NCI-H510A treated with DMSO at 0.1 percent for 48 hours (cell line): ENCODE measurements around the gene ILKAP.
"Not testable (repeated sequence)": the region's sequence is repeated elsewhere in the genome, so short reads cannot be mapped to it uniquely, and the experiment has no call there.

ENCODE experiments used
- DNase-seq: peaks from one replicate; lab custom pipeline; 2025; lab: John Stamatoyannopoulos, UW

The ILKAP gene

DNA sequence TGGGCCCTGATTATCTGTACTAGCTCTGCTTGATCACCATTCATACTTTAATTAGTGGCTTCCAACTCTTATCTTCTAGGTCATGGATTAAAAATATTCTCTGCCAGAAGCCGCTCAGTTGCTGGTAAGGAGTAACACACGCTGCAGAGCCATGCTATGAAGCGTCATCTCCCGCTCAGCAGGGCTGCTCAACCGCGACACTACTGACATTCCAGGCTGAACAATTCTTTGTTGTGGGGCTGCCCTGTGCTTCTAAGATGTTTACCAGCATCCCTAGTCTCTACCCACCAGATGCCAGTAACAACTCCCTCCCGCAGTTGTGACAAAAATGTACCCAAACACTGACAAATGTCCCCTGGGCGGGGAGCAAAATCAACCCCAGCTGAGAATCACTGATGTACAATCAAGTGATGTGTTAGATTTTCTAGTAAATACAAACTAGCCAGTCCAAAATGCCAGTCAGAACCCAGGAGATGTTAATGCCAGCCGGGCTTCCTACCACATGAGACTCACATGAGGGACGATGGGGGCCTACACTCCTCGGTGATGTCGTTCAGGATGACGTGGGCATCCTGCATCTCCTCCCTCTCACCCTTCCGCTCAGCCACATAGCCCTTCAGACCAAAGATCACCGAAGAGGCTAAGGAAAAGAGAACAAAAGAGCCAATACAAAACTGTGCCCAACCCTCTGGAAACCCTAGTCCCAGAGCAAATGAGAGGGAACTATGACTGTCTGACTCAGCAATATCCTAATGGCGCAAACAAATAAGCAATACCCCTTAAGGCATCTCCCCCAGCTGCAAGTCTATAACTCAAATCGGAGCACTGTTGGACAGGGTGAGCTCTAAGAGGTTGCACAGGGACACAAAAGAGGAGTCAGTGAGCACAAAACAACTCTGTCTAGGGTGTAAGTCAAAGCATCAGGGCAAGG is 15.6 kb downstream of the ILKAP start:
- no peak for DNase-seq

DNA sequence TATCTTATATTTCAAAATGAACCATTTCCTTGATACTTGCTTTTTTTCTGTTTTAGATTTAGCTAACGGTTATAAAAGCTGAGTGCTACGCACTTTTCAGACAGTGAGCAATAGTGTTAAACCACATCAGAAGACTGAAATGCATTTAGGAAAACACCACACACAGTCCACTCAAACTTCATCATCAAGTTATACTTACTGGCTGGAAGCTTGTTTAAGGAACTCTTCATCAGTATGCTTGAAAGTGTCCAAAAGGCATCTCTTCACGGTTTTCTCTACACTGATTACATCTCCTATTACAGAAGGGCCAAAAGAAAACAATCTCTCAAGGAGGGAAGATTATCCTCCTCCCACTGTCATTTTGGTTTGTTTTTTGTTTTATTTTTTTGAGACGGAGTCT is 19.7 kb downstream of the ILKAP start:
- DNase-seq = no peak

DNA sequence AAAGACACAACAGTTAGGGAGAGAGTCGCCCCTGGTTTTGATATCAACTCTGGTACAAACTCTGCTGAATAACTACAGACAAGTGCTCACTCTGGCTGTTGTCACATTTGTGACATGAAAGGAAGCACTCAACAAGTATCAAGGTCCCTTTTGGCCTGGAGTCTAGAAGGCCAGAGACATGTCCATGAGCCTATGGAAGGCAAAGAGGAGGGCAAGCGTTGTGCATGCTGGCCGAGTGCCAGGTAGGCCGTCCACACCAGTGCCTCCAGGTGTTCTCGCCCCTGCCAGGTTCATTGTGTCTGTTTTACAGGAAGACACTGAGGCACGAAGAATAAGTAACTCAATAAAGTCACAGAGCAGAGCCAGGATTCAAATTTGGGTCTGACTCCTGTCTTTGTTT is 21.1 kb downstream of the ILKAP start:
- peak; percentile 29 for DNase-seq

DNA sequence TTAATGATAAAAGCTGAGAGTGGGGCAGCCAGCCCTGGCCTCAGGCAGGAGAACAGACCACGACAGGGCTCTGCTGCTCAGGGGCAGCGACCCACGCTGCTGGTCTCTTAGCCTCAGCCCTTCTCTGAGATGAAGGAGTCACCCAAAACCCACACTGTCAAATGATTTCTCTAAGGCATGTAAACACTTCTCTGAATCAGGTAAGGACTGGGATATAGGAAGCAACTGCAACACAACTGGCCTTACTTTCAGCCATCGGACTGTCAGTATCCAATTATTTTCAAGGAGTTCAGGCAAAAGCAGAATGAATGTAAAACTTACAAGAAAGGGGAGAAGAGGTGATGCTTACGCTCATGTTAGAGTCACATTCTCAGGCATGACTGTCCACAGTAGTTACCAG is 22.9 kb downstream of the ILKAP start:
- DNase-seq = no peak

DNA sequence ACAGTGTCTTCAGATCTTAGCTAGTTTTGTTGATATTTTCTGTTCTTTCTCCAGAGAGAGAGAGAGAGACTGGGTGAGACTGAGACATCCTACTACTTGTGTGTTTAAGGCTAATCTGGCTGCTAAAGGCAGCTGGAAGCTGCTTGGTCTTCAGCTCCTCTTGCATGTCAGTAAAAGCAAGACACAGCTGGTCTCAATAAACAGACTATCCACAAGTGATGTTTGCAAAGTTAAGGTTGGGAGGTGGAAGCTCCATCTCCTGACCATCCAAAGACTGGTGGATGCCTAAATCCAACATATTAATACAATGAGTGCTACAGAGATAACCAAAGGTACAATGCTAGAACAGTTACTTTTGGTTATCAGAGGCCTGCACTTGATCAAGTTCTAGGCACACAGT is 26.9 kb downstream of the ILKAP start:
- peak; percentile 19 for DNase-seq

DNA sequence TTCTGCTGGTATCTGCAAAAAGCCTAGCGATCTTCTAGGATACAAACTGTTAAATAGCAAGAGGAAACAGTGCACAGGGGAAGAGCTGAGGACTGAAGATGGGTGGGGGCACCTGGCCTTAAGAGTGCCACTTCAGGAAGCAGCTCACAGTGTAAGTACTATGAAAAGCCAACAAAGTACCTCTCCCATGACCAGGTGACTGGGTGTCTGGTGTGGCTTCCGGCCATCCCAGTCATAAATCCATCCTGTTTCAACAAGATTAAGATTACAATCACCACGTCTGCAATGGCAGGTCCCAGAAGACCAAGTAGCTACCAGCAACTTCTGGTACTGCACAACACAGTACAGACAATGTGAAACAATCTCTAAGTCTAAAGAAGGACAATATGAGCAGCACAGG is 28.8 kb downstream of the ILKAP start:
- peak; percentile 96 for DNase-seq

DNA sequence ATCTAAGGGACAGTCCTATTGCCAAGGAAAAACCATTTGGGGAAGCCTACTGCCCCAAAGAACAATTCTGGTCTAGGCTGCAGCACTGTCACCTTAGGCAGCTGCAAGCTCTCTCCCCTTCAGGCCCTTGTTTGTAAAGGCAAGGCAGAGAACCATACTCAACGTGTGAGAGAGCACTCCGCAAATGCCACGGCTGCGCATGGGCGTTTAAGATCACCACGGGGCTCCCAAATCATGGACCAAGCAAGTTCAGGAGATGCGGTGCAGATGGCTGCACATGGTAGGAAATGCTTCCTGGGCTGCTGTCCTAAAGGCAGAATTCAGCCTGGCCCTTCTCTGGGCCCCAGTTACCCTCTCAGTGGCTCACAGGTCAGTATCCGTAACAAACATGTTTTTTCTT is 29.2 kb downstream of the ILKAP start:
- DNase-seq = no peak

DNA sequence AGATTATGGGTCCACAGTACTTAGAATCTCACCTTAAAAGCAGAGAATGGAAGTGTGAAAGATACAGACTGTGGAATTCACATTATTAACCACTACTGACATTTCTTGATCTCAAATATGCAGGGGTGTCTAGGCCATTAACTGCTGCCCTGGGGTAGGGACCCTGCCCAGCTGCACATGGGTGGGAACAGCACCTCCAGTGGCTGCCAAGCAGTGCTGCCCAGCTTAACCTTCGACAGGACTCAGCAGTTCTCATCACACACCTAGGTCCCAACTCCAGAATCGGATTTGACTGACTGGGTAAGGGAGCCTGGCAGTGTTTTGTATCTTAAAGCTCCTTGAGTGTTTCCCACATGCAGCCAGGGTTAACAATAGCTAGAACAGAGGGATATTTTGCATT is 29.8 kb downstream of the ILKAP start:
- peak; percentile 12 for DNase-seq

DNA sequence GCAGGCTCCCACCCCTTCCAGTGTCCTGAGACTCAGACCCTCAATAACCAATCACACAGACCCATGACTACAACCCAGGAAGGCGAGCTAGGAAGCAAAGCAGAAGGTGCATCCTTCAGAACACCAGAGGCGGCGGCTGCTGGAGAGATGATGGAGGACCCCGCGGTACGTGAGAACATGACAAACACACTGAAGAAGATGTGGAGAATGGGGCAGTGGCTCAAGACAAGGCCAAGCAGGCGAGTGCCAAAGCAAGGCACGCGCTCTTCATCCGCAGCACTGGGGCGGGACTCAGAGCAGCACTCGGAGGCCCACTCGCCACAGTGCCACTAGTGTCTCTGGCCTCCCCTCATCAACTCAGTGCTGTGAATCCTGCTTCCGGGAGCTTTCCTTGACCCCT is 31.1 kb downstream of the ILKAP start:
- DNase-seq = no peak

DNA sequence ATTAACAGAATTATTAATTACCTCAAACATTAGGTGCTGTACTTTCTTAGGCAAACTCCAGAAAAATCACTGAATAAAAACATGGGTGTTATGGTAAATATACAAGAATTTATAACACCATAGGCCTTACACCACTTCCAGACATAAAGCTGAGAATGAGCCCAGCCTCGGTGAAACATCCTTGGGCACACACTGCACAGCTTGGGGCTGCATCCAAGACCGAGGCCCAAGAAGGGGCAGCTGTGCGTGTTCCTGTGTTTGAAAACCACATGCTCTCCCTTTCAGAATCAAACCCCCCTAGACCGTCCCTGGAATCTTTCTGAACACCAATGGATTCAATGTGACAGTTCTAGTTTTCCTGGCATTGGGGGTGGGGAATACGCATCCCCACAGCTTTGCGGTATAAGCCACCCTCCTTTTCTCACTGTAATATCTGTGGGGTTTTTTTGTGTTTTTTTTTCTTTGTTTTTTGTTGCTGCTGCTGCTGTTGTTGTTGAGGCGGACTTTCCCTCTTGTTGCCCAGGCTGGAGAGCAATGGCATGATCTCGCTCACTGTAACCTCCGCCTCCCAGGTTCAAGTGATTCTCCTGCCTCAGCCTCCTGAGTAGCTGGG is 31.8 kb downstream of the ILKAP start:
- no peak for DNase-seq

DNA sequence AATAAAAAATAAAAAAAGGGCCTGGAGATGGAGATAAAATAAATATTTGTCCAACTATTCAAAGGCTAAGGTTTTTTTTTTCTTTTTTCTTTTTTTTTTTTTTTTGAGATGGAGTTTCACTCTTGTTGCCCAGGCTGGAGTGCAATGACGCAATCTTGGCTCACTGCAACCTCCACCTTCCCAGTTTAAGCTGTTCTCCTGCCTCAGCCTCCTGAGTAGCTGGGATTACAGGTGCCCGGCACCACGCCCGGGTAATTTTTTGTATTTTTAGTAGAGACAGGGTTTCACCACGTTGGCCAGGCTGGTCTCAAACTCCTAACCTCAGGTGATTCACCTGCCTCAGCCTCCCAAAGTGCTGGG is 32.4 kb downstream of the ILKAP start:
- not testable (repeated sequence) for DNase-seq

DNA sequence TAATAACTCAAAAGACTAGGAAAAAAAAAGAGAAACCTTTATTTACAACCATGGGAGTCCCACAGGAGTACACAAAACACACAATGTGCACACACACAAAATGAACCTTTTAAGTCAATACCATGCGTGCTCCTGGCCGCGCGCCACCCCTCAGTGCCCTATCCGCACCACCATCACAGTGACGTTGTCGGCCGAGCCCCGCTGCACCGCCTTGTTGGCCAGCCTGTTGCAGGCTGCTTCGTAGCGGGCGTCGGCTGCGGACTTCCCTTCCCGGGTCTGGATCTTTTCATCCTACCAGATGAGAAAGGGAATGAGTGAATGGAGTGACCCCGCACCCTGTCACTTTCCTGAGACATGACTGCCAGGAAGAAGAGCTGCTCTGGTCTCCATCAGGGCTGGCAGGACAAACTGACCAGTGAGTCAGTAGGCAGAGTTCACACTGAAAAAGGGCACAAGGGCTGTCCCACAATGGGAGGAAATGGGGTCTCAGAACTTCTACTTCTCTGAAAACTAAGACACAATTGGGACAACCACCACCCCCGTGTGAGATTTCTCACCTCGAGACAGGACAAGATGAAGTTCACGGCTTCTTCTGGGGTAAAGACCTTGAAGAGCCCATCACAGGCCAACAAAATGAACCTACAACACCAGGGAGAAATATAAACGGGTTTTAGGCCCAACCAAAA is 33.0 kb downstream of the ILKAP start:
- DNase-seq = no peak

DNA sequence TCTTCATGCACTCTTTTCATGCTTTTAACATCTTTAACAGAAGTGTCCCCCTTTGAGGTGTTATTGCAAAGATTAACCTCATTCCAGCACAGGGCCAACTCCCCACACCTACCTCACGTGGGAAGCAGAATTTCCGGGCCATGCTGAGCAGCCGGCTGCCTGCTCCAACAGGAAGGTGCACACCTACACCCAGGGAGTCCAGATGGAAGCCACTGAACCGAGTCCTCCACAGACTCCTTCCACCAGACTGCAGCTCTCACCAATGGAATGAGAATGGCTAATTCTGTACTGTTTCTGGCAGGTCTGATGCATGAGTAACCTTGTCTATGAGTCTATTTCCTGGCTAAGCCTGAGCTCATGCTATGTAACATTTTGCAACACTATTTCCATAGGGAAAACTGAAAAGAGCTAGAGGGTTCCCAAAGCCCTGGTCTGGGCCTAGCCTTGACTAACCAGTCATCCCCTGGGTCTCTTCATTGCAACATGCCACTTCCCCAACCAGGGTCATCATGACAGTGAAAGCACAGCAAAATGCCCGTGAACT is 33.7 kb downstream of the ILKAP start:
- no peak for DNase-seq

DNA sequence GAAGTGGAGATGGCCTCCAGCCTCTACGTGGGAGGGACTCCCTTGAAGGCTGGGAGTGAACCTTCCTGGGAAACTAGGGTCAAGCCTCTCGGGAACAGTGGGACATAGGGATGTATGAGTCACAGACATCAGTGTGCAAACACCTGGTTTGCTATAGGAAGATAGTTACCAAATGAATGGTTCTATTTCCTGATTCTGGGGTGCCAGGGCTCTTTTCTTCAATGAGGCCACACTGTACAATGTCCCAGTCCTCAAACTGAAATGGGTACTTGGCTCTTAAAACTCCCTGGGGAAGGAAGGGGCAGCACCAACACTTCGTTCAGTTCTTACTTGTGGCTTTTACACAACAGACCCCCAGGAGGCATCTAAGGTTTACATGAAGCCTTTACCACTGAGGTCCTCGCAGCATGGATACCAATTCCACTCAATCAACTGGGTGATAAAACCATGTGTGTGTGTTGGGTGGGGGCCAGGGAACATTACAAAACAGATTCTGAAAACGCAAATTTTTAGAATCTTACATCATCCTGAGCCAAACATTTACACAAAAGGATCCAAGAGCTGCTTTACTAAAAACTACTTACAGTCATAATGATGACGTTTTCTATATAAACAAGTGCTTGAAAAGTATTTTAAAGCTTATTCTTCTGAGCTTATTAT is 34.3 kb downstream of the ILKAP start:
- DNase-seq = no peak

DNA sequence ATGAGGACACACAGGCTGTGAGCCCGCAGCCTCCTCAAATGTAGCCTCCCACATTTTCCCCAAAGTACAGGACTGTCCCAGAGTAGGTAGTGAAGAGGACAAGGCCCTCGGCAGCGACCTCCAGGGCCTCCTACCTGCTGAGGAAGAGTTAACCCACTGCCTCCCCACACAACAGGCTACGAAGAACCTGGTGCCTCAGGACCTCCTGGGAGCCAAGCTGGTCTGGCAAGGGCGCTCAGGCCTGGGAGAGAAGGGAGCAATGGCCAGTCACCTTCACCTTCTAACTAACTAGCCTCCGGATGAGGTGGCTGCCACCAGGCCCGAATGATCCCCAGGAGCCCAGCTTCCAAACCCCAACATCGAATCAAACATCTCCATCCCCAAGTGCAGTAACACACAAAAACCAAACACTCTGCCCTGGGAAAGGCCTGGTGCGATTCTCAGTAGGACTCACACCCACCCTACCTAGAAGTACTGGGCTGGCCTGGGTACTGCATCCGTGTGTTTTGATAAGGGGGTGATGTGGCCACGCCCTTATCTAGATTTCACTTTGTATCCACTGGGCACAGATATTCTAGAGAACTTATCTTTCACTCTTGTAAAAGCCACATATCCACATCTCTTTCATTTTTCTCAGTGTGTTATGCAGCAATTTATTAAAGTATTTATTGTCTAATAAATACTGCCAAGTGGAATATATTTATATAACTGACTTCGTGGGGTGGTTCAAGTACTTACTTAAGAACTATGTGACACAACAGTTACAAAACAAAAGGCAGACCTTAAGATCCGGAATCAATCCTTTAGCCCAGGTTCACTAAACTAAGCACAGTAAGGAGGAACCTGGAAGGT is 35.1 kb downstream of the ILKAP start:
- DNase-seq = no peak

DNA sequence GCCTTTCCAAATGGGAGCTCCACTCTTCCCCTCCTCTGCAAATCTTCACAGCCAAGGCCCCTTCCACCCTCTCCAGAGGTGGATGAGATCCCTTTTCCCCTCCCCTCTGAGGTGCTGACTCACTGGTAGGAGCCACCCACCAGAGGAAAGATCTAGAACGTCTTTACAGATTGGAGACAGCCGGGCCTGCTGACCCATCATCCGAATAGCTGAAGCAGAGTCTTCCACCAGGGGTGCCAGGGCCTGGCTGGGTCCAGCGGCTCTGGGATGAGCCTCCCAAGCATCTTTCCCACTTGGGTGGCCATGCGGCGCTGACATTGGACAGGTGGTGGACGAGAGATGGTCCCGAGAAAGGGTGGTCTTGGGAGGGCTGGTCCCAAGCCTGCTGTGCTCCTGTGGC is 35.7 kb downstream of the ILKAP start:
- DNase-seq = no peak

DNA sequence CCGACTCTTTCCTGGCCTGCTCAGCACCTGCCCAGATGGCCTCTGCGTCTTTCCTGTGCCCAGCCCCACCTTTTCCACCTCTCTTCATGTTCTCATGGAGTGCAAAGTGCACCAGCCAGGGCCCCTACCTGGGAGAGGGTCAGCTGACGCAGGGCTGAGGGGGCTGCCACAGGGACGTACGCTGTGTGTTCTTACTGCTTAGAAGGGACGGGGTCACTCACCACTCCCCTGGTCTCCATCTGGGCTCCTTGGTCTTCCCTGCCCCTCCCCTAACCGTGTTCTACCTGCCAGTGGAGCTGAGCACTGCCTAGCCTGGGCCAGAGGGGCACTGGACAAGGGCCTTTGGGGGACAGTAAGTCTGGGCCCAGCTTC is 36.2 kb downstream of the ILKAP start:
- DNase-seq = no peak

DNA sequence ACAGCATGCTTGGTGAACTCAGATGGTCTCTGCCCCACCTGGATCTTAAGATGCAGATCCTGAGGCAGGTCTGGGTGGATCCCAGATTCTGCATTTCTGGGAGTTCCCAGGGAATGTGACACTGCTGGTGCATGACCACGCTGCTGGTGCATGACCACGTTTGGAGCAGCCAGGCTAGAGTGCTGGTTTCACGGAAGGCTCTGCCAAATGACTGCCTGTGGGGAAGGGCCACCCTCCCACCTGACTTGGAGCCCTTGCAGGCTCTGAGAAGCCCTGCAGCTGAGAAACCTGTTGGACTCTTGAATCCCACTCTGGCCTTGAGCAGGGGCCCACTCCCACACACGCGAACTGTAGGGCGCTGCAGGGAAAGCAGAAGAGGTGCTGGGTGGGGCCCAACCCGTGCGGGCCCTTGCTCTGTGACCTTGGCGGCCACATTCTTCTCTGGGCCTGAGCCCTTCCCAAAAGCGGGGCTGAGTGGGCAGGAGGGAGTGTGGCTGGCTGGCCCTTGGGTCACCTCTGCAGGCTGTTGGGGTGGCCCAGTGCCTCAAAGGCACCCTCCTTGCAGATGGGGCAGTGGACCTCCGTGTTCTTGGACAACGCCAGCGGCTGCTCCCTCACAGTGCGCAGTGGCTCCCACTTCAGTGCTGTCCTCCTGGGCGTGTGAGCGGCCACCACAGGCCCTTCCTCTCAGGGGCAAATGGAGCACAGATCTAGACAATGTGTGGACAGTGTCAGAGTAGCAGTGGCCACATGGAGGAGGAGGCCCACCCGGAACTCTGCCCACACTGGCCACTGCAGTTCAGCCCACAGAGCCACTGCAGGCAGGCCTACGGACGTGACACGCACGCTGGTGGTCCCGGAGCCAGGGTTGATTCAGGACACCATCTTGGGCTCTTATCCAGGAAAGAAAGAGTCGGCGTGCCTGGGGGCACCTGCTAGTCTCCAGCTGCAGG is 36.8 kb downstream of the ILKAP start:
- DNase-seq = no peak

DNA sequence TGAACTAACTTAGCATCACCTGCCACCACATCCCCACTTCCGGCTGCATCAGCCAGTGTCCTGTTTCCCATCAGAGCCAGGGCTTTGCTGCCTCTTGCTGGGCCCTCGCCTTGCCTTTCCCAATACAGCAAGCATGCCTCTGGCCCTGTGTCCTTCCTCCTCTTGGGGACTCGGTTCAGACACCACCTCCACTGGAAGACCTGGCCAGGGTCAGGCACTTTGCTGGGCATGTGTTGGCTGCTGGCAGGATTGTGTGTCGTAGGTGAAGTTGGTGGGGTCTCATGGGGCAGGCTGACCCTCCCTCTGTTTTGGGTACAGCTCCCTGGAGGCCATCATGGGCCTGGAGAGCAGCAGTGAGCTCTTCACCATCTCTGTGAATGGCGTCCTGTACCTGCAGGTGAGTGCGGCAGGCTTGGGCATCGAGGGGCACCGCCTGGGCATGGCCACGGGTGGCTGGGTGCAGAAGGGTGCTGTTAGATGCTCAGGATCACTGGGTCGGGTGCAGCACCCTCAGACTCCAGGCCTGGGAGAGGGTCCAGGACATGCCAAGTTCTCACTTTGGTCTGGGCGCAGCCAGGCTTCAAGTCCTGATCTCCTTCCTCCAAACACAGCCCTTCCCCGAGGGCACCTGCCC is 38.1 kb downstream of the ILKAP start:
- DNase-seq = no peak

DNA sequence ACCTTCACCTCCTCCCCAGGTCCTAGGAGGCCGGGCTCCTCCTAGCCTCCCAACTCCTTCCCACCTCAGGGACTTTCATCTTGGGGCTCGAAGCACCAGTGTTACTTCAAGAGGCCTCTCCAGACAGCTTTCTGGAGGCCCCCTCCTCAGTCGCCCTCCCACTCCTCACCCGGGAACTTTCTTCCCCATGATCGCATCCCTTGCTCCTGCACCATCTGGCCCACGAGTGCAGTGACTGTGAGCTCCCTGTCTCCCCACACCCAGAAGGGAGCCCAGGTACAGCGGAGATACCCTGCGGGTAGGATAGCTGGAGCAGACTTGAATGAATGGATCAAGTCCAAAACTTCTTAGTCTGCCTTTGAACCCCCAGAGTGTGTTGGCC is 38.6 kb downstream of the ILKAP start:
- no peak for DNase-seq
